Skeletal muscle tissue (tissue), 4 donors: ENCODE data around the gene PLXDC2. TPM values are rescaled to one million over a fixed set of nuclear protein-coding genes. Genes with fewer than 3 reads are reported as not detected.

Source experiments
- H3K27ac ChIP-seq: one replicate; pipeline ENCODE4 v1.7.0; 2013; ENCODE audit warnings: mild to moderate bottlenecking, low read depth, low read length, inconsistent platforms
- H3K27me3 ChIP-seq, 3 donors: one replicate each; pipeline ENCODE4 v1.7.0; 2013; ENCODE audit warnings: low read length in 3 of 3; ENCODE audit not compliant: control insufficient read depth in 3 of 3, insufficient read depth in 3 of 3
- H3K36me3 ChIP-seq, 3 donors: one replicate each; pipeline ENCODE4 v1.7.0; 2013; ENCODE audit warnings: low read length in 3 of 3; ENCODE audit not compliant: control insufficient read depth in 3 of 3, insufficient read depth in 3 of 3
- H3K4me1 ChIP-seq, 3 donors: one replicate each; pipeline ENCODE4 v1.7.0; 2013; ENCODE audit warnings: low read length in 3 of 3, mild to moderate bottlenecking in 3 of 3; ENCODE audit not compliant: control insufficient read depth in 3 of 3, insufficient read depth in 3 of 3
- H3K4me3 ChIP-seq, 3 donors: one replicate each; pipeline ENCODE4 v1.7.0; 2013; ENCODE audit warnings: low read length in 3 of 3
- H3K9ac ChIP-seq, 3 donors: one replicate each; pipeline ENCODE4 v1.7.0; 2013; ENCODE audit warnings: low read length in 3 of 3, mild to moderate bottlenecking in 3 of 3, moderate library complexity in 2 of 3, low read depth in 1 of 3
- H3K9me3 ChIP-seq, 3 donors: one replicate each; pipeline ENCODE4 v1.7.0; 2013; ENCODE audit warnings: low read length in 3 of 3; ENCODE audit not compliant: control insufficient read depth in 3 of 3
- total RNA-seq: library from RNA; depleted of rRNA; stranded (reverse); fragments of >200 nt; gene quantifications from one replicate; pipeline ENCODE4 v1.2.3, GENCODE V29; 2014
- donor health status: Osteomylitis.

PLXDC2 gene
- total RNA-seq, 1 donor from 2014 or later, result 23.0 TPM

DNA sequence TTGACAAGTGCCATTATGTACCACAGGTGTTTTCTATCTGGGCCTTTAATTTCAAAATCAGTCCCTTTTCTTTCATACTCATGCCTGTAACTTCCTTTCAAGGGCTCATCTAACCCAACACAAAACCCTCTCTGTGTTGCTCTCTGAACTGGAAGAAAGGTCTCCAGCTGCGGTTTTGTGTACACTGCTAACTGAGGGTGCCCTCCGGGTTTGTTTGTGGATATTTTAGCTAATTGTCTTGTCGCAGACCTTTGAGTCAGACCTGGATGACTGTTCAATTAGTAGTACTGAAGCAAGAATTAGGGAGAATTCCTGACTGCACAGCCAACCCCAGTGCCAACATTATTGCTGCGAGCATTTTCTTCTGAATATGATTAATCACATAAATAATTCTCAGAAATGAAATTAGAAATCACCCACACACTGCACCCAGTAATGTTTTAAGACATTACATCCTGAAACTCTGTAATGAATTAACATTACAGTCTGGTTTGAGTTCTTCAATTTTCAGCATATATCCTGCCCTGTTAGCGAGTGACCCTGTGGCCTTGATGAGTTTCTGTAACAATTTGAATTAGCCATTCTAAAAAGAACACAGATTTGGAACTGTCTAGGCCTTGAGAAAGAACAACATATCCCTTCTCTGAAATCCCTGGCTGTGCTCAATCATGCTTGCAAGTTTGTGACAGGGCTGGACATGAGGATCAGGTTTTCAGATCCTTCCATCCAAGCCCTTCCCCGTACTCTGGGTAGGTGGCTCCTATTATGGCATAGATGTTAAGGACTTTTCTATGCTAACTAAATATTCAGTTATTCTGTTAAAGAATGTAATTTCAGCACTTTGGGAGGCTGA lies 460.1 kb downstream of the PLXDC2 start:
- Histone ChIP-seq H3K27ac (no peak overlapping the region), H3K9me3 (no peaks in the 10 kb centered on the region), H3K4me1 (no peaks in the 10 kb centered on the region), H3K27me3 (no peaks in the 10 kb centered on the region), H3K4me3 (no peak overlapping the region), H3K36me3 (peaks cover 0 to 4% (median 2%) of the 10 kb centered on the region in 3 donors), H3K9ac (no peak overlapping the region)

DNA sequence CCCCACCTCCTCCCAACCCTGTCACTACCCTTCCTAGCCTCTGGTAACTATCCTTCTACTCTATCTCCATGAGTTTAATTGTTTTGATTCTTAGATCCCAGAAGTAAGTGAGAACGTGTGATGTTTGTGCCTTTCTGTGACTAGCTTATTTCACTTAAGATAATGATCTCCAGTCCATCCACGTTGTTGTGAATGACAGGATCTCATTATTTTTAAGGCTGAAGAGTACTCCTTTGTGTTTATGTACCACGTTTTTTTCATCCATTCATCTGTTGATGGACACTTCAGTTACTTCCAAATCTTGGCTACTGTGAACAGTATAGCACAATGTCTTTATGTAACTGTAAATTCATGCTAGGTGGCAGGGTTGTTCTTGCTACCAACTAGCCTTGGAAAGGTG lies 461.6 kb downstream of the PLXDC2 start:
- Histone ChIP-seq H3K4me1 (no peaks in the 10 kb centered on the region), H3K9me3 (no peaks in the 10 kb centered on the region), H3K4me3 (no peak overlapping the region), H3K9ac (no peak overlapping the region), H3K27me3 (no peaks in the 10 kb centered on the region), H3K27ac (no peak overlapping the region), H3K36me3 (peaks cover 0 to 4% (median 2%) of the 10 kb centered on the region in 3 donors)

- Histone ChIP-seq H3K9me3 (no peaks in the 10 kb centered on the region), H3K27ac (no peak overlapping the region), H3K4me3 (no peak overlapping the region), H3K36me3 (peaks cover 0 to 4% (median 2%) of the 10 kb centered on the region in 3 donors), H3K27me3 (no peaks in the 10 kb centered on the region), H3K9ac (no peak overlapping the region), H3K4me1 (no peaks in the 10 kb centered on the region)
Observed at GRCh38 chr10:20281579-20281978, 465.3 kb downstream of the PLXDC2 start.

DNA sequence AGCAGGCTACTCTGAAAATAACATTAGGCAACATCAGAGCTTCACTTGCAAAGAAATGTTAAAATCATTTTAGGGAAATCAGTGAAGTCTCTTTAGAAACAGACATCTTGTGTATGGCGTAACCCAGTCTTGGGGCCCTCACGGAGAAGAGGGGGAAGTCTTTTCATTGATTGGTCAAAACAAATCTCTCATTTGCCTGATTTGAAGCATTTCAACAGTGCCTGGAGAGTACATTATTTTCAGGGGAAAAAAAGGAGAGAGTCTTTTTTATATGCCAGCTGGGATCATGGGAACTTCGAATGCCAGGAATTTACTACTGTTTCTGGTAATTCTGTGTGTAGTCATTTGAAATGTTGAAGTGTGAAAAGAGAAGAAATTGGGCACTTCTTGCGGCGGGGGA lies 471.4 kb downstream of the PLXDC2 start:
- no peak overlapping the region for H3K27ac ChIP-seq
- no peaks in the 10 kb centered on the region for H3K36me3 ChIP-seq
- H3K4me1 ChIP-seq, result no peaks in the 10 kb centered on the region
- no peak overlapping the region for H3K4me3 ChIP-seq
- H3K9me3 ChIP-seq, result no peaks in the 10 kb centered on the region
- H3K27me3 ChIP-seq, result no peaks in the 10 kb centered on the region
- no peak overlapping the region for H3K9ac ChIP-seq

DNA sequence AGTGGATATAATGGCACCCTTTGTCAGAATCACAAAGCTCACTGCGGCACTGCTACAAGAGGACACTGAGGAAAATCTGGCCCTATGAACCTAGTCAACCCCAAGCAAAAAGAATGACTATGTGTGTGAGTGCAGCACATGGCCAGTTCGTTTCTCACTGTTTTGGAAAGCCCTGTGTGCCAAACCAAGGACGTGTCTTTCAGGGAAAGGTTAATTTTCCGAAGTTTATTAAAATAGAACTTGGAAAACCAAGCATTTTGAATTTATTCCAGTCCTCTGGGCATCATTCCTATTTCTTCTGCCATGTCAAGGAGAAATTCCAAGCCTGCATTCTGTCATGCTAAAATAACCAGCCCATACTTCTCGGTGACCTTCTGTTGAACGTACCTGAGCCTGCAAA lies 471.8 kb downstream of the PLXDC2 start:
- Histone ChIP-seq H3K27ac (no peak overlapping the region), H3K4me1 (no peaks in the 10 kb centered on the region), H3K36me3 (no peaks in the 10 kb centered on the region), H3K27me3 (no peaks in the 10 kb centered on the region), H3K9me3 (no peaks in the 10 kb centered on the region), H3K4me3 (no peak overlapping the region), H3K9ac (no peak overlapping the region)

DNA sequence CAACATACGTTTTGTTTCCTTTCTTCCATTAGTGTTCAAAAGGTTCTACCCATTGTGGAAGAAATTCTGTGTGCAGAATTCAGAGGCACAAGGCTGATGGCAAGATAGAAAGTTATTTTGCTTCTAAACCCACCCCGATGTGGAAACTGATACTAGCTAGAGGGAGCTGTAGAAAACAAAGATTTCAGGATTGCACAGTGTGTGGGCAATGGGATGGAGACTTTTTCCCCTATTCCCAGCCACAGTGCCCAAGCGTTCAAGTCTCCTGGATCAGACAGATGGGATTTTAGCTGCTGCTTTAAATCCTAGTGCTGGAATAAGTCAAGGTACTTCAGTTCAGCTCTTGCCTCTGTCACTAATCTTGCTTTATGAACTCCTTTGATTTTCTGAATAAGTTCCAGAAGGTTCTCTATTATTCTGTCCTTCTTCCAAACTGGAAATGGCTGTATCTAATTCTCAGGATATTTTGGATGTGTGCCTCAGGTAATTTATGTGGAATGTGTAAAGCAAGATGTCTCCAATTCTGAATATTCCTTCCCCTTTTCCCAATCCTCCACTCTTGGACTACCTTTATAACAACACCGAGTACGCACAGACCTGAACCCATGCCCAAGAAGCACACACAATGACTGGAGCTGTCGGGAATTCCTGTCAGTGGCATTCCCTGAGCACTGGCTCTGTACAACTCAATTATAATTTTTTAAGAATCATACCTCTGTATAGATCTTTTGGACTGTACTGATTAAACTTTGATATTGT lies 473.0 kb downstream of the PLXDC2 start:
- H3K4me1 ChIP-seq, result no peaks in the 10 kb centered on the region
- H3K9me3 ChIP-seq, result no peaks in the 10 kb centered on the region
- no peak overlapping the region for H3K4me3 ChIP-seq
- no peaks in the 10 kb centered on the region for H3K36me3 ChIP-seq
- no peak overlapping the region for H3K27ac ChIP-seq
- H3K27me3 ChIP-seq, result no peaks in the 10 kb centered on the region
- H3K9ac ChIP-seq, result no peak overlapping the region

- Histone ChIP-seq H3K9me3 (no peaks in the 10 kb centered on the region), H3K27ac (no peak overlapping the region), H3K9ac (no peak overlapping the region), H3K4me1 (no peaks in the 10 kb centered on the region), H3K27me3 (no peaks in the 10 kb centered on the region), H3K4me3 (no peak overlapping the region), H3K36me3 (no peaks in the 10 kb centered on the region)
Observed at GRCh38 chr10:20298417-20298816, 482.2 kb downstream of the PLXDC2 start.

DNA sequence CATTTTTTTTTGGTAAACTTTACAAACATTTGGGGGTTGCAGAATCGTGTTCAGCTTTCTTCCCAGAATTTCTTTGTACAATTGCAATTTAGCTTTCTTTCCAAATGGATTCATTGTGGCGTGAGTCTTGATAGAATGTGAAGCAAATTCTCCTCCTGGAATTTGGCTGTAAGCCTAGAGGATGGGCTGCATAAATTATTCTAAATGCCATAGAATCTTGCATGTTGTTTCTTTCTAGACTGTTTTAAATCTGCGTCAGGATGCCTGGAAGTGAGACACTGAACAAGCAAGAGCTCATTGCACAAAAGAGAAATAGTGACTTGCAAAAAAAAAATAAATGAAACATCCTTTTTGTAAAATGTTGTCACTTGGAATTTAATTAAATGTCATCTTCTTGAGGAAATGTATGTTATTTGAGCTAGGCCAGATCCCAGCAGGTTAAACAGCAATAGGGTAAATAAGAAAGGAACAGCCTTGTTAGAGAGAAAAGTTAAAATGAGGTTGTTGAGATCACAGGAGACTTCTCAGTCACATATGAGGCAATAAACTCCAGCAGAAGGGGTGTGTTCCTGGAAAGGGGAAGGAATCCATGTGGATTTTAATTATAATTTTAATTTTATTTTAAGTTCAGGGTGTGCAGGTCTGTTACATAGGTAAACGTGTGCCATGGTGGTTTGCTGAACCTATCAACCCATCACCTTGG lies 483.0 kb downstream of the PLXDC2 start:
- Histone ChIP-seq H3K27me3 (no peaks in the 10 kb centered on the region), H3K9me3 (no peaks in the 10 kb centered on the region), H3K4me1 (no peaks in the 10 kb centered on the region), H3K36me3 (no peaks in the 10 kb centered on the region), H3K27ac (no peak overlapping the region), H3K4me3 (no peak overlapping the region), H3K9ac (no peak overlapping the region)

- no peak overlapping the region for H3K27ac ChIP-seq
- H3K36me3 ChIP-seq, result no peaks in the 10 kb centered on the region
- H3K9ac ChIP-seq, result no peak overlapping the region
- no peak overlapping the region for H3K4me3 ChIP-seq
- no peaks in the 10 kb centered on the region for H3K27me3 ChIP-seq
- H3K4me1 ChIP-seq, result no peaks in the 10 kb centered on the region
- no peaks in the 10 kb centered on the region for H3K9me3 ChIP-seq
Observed at GRCh38 chr10:20300735-20301134, 484.5 kb downstream of the PLXDC2 start.

GRCh38 chr10:20302033-20302432 lies 485.8 kb downstream of the PLXDC2 start:
- H3K27me3 ChIP-seq, result no peaks in the 10 kb centered on the region
- H3K9me3 ChIP-seq, result no peaks in the 10 kb centered on the region
- H3K4me3 ChIP-seq, result no peak overlapping the region
- no peak overlapping the region for H3K9ac ChIP-seq
- no peaks in the 10 kb centered on the region for H3K4me1 ChIP-seq
- H3K27ac ChIP-seq, result no peak overlapping the region
- H3K36me3 ChIP-seq, result no peaks in the 10 kb centered on the region
